HL-60 (cell line): ENCODE results near the gene SOX2.

ENCODE experiments used
- CTCF ChIP-seq: IDR thresholded peaks from one replicate; pipeline ENCODE4 v1.5.1; 2011; ENCODE audit warnings: low read length, control low read depth, inconsistent platforms; ENCODE audit not compliant: insufficient read depth
- POLR2AphosphoS5 ChIP-seq: IDR thresholded peaks from 2 replicates; pipeline ENCODE4 v1.6.1; 2012; ENCODE audit warnings: low read depth
- TF ChIP-seq, protein P1 (sequence below): IDR thresholded peaks from 2 replicates; pipeline ENCODE4 v1.6.1; 2012; ENCODE audit warnings: low read depth; ENCODE audit not compliant: insufficient replicate concordance

- TF ChIP-seq CTCF (no peak), POLR2AphosphoS5 (no peak)
- TF ChIP-seq, protein P1, sequence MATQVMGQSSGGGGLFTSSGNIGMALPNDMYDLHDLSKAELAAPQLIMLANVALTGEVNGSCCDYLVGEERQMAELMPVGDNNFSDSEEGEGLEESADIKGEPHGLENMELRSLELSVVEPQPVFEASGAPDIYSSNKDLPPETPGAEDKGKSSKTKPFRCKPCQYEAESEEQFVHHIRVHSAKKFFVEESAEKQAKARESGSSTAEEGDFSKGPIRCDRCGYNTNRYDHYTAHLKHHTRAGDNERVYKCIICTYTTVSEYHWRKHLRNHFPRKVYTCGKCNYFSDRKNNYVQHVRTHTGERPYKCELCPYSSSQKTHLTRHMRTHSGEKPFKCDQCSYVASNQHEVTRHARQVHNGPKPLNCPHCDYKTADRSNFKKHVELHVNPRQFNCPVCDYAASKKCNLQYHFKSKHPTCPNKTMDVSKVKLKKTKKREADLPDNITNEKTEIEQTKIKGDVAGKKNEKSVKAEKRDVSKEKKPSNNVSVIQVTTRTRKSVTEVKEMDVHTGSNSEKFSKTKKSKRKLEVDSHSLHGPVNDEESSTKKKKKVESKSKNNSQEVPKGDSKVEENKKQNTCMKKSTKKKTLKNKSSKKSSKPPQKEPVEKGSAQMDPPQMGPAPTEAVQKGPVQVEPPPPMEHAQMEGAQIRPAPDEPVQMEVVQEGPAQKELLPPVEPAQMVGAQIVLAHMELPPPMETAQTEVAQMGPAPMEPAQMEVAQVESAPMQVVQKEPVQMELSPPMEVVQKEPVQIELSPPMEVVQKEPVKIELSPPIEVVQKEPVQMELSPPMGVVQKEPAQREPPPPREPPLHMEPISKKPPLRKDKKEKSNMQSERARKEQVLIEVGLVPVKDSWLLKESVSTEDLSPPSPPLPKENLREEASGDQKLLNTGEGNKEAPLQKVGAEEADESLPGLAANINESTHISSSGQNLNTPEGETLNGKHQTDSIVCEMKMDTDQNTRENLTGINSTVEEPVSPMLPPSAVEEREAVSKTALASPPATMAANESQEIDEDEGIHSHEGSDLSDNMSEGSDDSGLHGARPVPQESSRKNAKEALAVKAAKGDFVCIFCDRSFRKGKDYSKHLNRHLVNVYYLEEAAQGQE, result no peak
Measured at GRCh38 chr3:181753391-181753790, 41.7 kb downstream of the SOX2 start.
